ENCODE measurements around the gene ADPRH. TPM values are rescaled to one million over a fixed set of nuclear protein-coding genes. Genes with fewer than 3 reads are reported as not detected.

The ADPRH gene
- total and polyA plus RNA-seq, 2 of the 4 experiments (the other 2 are of a cell fraction) = under 0.01 to 0.12 TPM

DNA sequence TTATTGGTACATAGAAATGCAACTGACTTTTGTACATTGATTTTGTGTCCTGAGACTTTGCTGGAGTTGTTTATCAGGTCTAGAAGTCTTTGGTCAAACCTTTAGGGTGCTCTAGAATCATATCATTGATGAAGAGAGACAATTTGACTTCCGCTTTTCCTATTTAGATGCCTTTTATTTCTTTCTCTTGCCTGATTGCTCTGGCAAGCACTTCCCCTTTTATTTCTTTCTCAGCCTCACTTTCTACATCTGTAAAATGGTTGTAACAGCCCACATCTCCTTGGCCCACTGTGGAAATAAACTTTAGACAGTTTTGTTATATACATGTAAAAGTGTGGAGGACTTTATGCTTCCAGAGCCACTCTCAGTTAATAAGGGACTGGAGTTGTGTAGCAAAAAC lies 32.4 kb downstream of the ADPRH start:
- WGBS, 2 experiments (ENCODE audit: extremely low coverage in 2 of 2, insufficient read length in 1 of 2) = no CpG with 5 or more reads among the region's 1 CpG
- H3K9me1 ChIP-seq (ENCODE audit: insufficient read depth, low read length) = no peaks in the 10 kb centered on the region
- H3K56ac ChIP-seq (ENCODE audit: extremely low read depth, insufficient read depth, low read length) = no peak overlapping the region
- H3K27me3 ChIP-seq (ENCODE audit: control insufficient read depth, insufficient read depth, low read length) = peaks cover 7% of the 10 kb centered on the region
- H3K9ac ChIP-seq (ENCODE audit: low read depth, low read length) = no peak overlapping the region
- no peak for TF ChIP-seq MAFK (IDR thresholded peaks at IDR 0.05; ENCODE audit: low read depth, low read length)
- TF ChIP-seq, protein P1, sequence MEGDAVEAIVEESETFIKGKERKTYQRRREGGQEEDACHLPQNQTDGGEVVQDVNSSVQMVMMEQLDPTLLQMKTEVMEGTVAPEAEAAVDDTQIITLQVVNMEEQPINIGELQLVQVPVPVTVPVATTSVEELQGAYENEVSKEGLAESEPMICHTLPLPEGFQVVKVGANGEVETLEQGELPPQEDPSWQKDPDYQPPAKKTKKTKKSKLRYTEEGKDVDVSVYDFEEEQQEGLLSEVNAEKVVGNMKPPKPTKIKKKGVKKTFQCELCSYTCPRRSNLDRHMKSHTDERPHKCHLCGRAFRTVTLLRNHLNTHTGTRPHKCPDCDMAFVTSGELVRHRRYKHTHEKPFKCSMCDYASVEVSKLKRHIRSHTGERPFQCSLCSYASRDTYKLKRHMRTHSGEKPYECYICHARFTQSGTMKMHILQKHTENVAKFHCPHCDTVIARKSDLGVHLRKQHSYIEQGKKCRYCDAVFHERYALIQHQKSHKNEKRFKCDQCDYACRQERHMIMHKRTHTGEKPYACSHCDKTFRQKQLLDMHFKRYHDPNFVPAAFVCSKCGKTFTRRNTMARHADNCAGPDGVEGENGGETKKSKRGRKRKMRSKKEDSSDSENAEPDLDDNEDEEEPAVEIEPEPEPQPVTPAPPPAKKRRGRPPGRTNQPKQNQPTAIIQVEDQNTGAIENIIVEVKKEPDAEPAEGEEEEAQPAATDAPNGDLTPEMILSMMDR (conservative IDR thresholded peaks at IDR 0.05; ENCODE audit: low read depth, low read length) = no peak
- no peak for TF ChIP-seq MXI1 (IDR thresholded peaks at IDR 0.05; ENCODE audit: borderline replicate concordance, low read depth, low read length)
- no peak for TF ChIP-seq MAZ (IDR thresholded peaks at IDR 0.05; ENCODE audit: borderline replicate concordance, low read depth, low read length)
- TF ChIP-seq FOS (IDR thresholded peaks at IDR 0.05; ENCODE audit: low read depth, low read length) = no peak
- no peak for TF ChIP-seq CHD1 (IDR thresholded peaks at IDR 0.05; ENCODE audit: low read depth, low read length)
- TF ChIP-seq CEBPB (IDR thresholded peaks at IDR 0.05; ENCODE audit: low read depth, low read length) = no peak
- no peak for TF ChIP-seq NFE2L2 (IDR thresholded peaks at IDR 0.05; ENCODE audit: low read depth, low read length)
- TF ChIP-seq SMC3 (IDR thresholded peaks at IDR 0.05; ENCODE audit: low read depth, low read length) = no peak
- no peak for TF ChIP-seq POLR2A (IDR thresholded peaks at IDR 0.05; ENCODE audit: low read depth, low read length)
- no peak for TF ChIP-seq BHLHE40 (IDR thresholded peaks at IDR 0.05; ENCODE audit: low read depth, low read length)
- TF ChIP-seq, protein P2, sequence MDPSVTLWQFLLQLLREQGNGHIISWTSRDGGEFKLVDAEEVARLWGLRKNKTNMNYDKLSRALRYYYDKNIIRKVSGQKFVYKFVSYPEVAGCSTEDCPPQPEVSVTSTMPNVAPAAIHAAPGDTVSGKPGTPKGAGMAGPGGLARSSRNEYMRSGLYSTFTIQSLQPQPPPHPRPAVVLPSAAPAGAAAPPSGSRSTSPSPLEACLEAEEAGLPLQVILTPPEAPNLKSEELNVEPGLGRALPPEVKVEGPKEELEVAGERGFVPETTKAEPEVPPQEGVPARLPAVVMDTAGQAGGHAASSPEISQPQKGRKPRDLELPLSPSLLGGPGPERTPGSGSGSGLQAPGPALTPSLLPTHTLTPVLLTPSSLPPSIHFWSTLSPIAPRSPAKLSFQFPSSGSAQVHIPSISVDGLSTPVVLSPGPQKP (IDR thresholded peaks at IDR 0.05; ENCODE audit: borderline replicate concordance, low read depth, low read length) = no peak
- TF ChIP-seq, protein P3, sequence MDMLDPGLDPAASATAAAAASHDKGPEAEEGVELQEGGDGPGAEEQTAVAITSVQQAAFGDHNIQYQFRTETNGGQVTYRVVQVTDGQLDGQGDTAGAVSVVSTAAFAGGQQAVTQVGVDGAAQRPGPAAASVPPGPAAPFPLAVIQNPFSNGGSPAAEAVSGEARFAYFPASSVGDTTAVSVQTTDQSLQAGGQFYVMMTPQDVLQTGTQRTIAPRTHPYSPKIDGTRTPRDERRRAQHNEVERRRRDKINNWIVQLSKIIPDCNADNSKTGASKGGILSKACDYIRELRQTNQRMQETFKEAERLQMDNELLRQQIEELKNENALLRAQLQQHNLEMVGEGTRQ (IDR thresholded peaks at IDR 0.05; ENCODE audit: low read depth, low read length) = no peak
- no peak for TF ChIP-seq RAD21 (IDR thresholded peaks at IDR 0.05; ENCODE audit: low read length)
- TF ChIP-seq RFX5 (IDR thresholded peaks at IDR 0.05; ENCODE audit: low read depth, low read length) = no peak
- TF ChIP-seq RCOR1 (IDR thresholded peaks at IDR 0.05; ENCODE audit: insufficient replicate concordance, low read length) = no peak
- H4K20me1 ChIP-seq (ENCODE audit: insufficient read depth, low read length) = no peaks in the 10 kb centered on the region
- no peak overlapping the region for H3K4ac ChIP-seq (ENCODE audit: low read depth, low read length)
- ChIA-PET CTCF (no interaction called here), POLR2A (ENCODE audit: unreplicated experiment) (no interaction called here)
- H3K14ac ChIP-seq (replicated peaks; ENCODE audit: low read depth, low read length) = no peak overlapping the region
- no peak overlapping the region for H2AFZ ChIP-seq (replicated peaks; ENCODE audit: low read length, poor library complexity)
- in situ Hi-C loops (cut with MboI; ENCODE audit: low sequenced_read_pairs) = no loop called here
- DNase-seq (no peak), ATAC-seq (ENCODE audit: low read depth) (no peak)
- no peak overlapping the region for H3K18ac ChIP-seq (ENCODE audit: low read depth, low read length)
- no peaks in the 10 kb centered on the region for H3K9me3 ChIP-seq (ENCODE audit: control insufficient read depth, insufficient read depth, low read length)
- no peak overlapping the region for H4K5ac ChIP-seq (ENCODE audit: low read depth, low read length)
- no peak overlapping the region for H4K8ac ChIP-seq (ENCODE audit: low read depth in 2 of 2, low read length in 2 of 2)
- H3K36me3 ChIP-seq (ENCODE audit: control insufficient read depth, insufficient read depth, low read length) = no peaks in the 10 kb centered on the region
- no peak overlapping the region for H3K4me3 ChIP-seq (ENCODE audit: insufficient read depth, low read depth, low read length)
- H3K79me1 ChIP-seq (ENCODE audit: low read depth in 1 of 2, low read length in 2 of 2) = no peaks in the 10 kb centered on the region
- H2AK5ac ChIP-seq (ENCODE audit: low read depth, low read length) = no peak overlapping the region
- H2BK120ac ChIP-seq (ENCODE audit: low read depth, low read length) = no peak overlapping the region
- H4K91ac ChIP-seq (ENCODE audit: insufficient read depth, low read depth, low read length) = no peak overlapping the region
- H3K23ac ChIP-seq (ENCODE audit: low read depth, low read length) = no peak overlapping the region
- dilution Hi-C loops (cut with HindIII; ENCODE audit: low sequenced_read_pairs, unreplicated experiment) = no loop called here
- no peak overlapping the region for H3K27ac ChIP-seq (ENCODE audit: insufficient read depth, low read length)
- no peak overlapping the region for H2AK9ac ChIP-seq (replicated peaks; ENCODE audit: low read depth, low read length, poor library complexity)
- H2BK15ac ChIP-seq (ENCODE audit: low read depth, low read length) = no peak overlapping the region
- H2BK5ac ChIP-seq (ENCODE audit: low read depth, low read length, poor library complexity, severe bottlenecking) = no peak overlapping the region
- intact Hi-C loops (cut with micrococcal nuclease) = no loop called here
- no TSS peak for BruUV-seq (replicated peaks)
- H3K4me1 ChIP-seq (ENCODE audit: control insufficient read depth, insufficient read depth, low read length) = no peaks in the 10 kb centered on the region
- no peak overlapping the region for H2BK20ac ChIP-seq (ENCODE audit: low read depth, low read length)
- H3K4me2 ChIP-seq (ENCODE audit: low read depth, low read length) = no peak overlapping the region
